A549 (cell line): Measurements from ENCODE around the gene TIMM9. TPM values are rescaled to one million over a fixed set of nuclear protein-coding genes. Genes with fewer than 3 reads are reported as not detected.

Source experiments
- ATAC-seq, 2 experiments: fragments of 200-7000 bp in 1 of 2; fragments of >200 bp in 1 of 2; cut with Nextera tagmentation in 1 of 2; cut with Tn5 transposase in 1 of 2; 3 replicates each; pipeline versions ENCODE4 v1.8.0 to v1.9.1; 2018 to 2020; ENCODE audit warnings: mild to moderate bottlenecking in 1 of 2, moderate library complexity in 1 of 2
- CTCF ChIA-PET: fragments of 300-600 bp; sonication (Branson Sonifier 250); formaldehyde crosslinking; extraction: SDS; loops from one replicate; lab custom pipeline; 2021; ENCODE audit warnings: antibody characterized with exemption, inconsistent platforms; lab: Yijun Ruan, JAX
- POLR2A ChIA-PET: fragments of 350-600 bp; formaldehyde crosslinking; extraction: SDS; loops from one replicate; lab custom pipeline; 2021; ENCODE audit warnings: antibody characterized with exemption, inconsistent platforms; lab: Yijun Ruan, JAX
- DNase-seq, 2 experiments: peaks; one replicate each; pipeline versions ENCODE4 v3.0.0 to v3.0.0-alpha.2; 2011 to 2016; ENCODE audit warnings: low read depth in 1 of 2, low spot score in 1 of 2
- FAIRE-seq: peaks from 2 replicates; lab custom pipeline; 2011; peaks lifted over from hg19 to GRCh38; lab: Jason Lieb, UNC
- H3K27ac ChIP-seq, 2 experiments: fragments of >200 bp; sonication (Bioruptor Twin); formaldehyde crosslinking; 3 replicates each; pipeline ENCODE4 v1.5.1; 2016 to 2017
- H3K4me1 ChIP-seq: fragments of >200 bp; sonication (Bioruptor Twin); formaldehyde crosslinking; 3 replicates; pipeline ENCODE4 v1.6.1; 2016
- H3K4me2 ChIP-seq: fragments of >200 bp; sonication (Bioruptor Twin); formaldehyde crosslinking; 3 replicates; pipeline ENCODE4 v1.6.1; 2016
- H3K4me3 ChIP-seq: fragments of >200 bp; sonication (Bioruptor Twin); formaldehyde crosslinking; 3 replicates; pipeline ENCODE4 v1.5.1; 2016
- H3K9me3 ChIP-seq: fragments of >200 bp; sonication (Bioruptor Twin); formaldehyde crosslinking; 3 replicates; pipeline ENCODE4 v1.6.1; 2016
- CBX2 ChIP-seq: fragments of 200-600 bp; sonication (generic); IDR thresholded peaks from 2 replicates; pipeline ENCODE4 v1.6.1; 2016; ENCODE audit warnings: low read depth, mild to moderate bottlenecking, borderline replicate concordance
- CHD2 ChIP-seq: fragments of 150-350 bp; IDR thresholded peaks from 2 replicates; pipeline ENCODE4 v1.6.1; 2014; ENCODE audit warnings: low read length; ENCODE audit not compliant: partially characterized antibody
- CTCF ChIP-seq: fragments of >200 bp; sonication (Bioruptor Twin); formaldehyde crosslinking; IDR thresholded peaks from 3 replicates; pipeline ENCODE4 v1.5.1; 2016
- E2F6 ChIP-seq: IDR thresholded peaks from 2 replicates; pipeline ENCODE4 v1.6.1; 2012; ENCODE audit warnings: low read depth, borderline replicate concordance
- EHF ChIP-seq: fragments of 250-450 bp; sonication (Bioruptor Pico); IDR thresholded peaks from 2 replicates; pipeline ENCODE4 v1.5.0; 2020; ENCODE audit warnings: mild to moderate bottlenecking
- EHMT2 ChIP-seq: fragments of 200-600 bp; sonication (generic); IDR thresholded peaks from 2 replicates; pipeline ENCODE4 v1.6.1; 2016; ENCODE audit warnings: antibody characterized with exemption, low read depth, mild to moderate bottlenecking, moderate library complexity
- FOSL2 ChIP-seq, 2 experiments: fragments of 450-650 bp in 1 of 2; fragments of >200 bp in 1 of 2; sonication (Bioruptor Twin) in 1 of 2; formaldehyde crosslinking; IDR thresholded peaks; 2 replicates each; pipeline versions ENCODE4 v1.5.0 to v1.6.1; 2016 to 2020; ENCODE audit warnings: mild to moderate bottlenecking in 1 of 2, moderate library complexity in 1 of 2
- FOXS1 ChIP-seq: fragments of 250-450 bp; sonication (Bioruptor Pico); IDR thresholded peaks from 2 replicates; pipeline ENCODE4 v1.5.0; 2020; ENCODE audit warnings: mild to moderate bottlenecking, moderate library complexity
- HDAC2 ChIP-seq: fragments of 200-600 bp; sonication (generic); IDR thresholded peaks from 2 replicates; pipeline ENCODE4 v1.6.1; 2016
- HOXB13 ChIP-seq: fragments of 250-450 bp; sonication (Bioruptor Pico); IDR thresholded peaks from 2 replicates; pipeline ENCODE4 v1.5.0; 2020; ENCODE audit warnings: low read depth, mild to moderate bottlenecking, moderate library complexity
- HOXB5 ChIP-seq: fragments of 250-450 bp; sonication (Bioruptor Pico); IDR thresholded peaks from 2 replicates; pipeline ENCODE4 v1.5.0; 2020; ENCODE audit warnings: mild to moderate bottlenecking, moderate library complexity
- JUN ChIP-seq, 2 experiments: fragments of >200 bp; sonication (Bioruptor Twin); formaldehyde crosslinking; IDR thresholded peaks; 2 replicates in 1 of 2; 3 replicates in 1 of 2; pipeline ENCODE4 v1.6.1; 2016 to 2017
- JUNB ChIP-seq: fragments of >200 bp; sonication (Bioruptor Twin); formaldehyde crosslinking; IDR thresholded peaks from 2 replicates; pipeline ENCODE4 v1.6.1; 2016
- MAX ChIP-seq: IDR thresholded peaks from 2 replicates; pipeline ENCODE4 v1.6.1; 2012
- MYC ChIP-seq: IDR thresholded peaks from 2 replicates; pipeline ENCODE4 v1.6.1; 2012; ENCODE audit warnings: mild to moderate bottlenecking, inconsistent platforms, low read length, improper control_type of control experiment, borderline replicate concordance
- PHF8 ChIP-seq: fragments of 200-600 bp; sonication (generic); IDR thresholded peaks from 2 replicates; pipeline ENCODE4 v1.6.1; 2016; ENCODE audit warnings: low read depth, mild to moderate bottlenecking, antibody characterized with exemption, moderate library complexity, borderline replicate concordance
- POLR2A ChIP-seq: IDR thresholded peaks from 2 replicates; pipeline ENCODE4 v1.6.1; 2012; ENCODE audit warnings: mild to moderate bottlenecking, low read length
- RAD21 ChIP-seq, 2 experiments: fragments of >200 bp in 1 of 2; sonication (Bioruptor Twin) in 1 of 2; formaldehyde crosslinking in 1 of 2; IDR thresholded peaks in 1 of 2; conservative IDR thresholded peaks in 1 of 2; 2 replicates in 1 of 2; 3 replicates in 1 of 2; pipeline ENCODE4 v1.6.1; 2012 to 2018; ENCODE audit warnings: inconsistent platforms in 1 of 2
- SMC3 ChIP-seq: fragments of >200 bp; sonication (Bioruptor Twin); formaldehyde crosslinking; IDR thresholded peaks from 3 replicates; pipeline ENCODE4 v1.6.1; 2018; ENCODE audit warnings: inconsistent platforms
- SREBF2 ChIP-seq: fragments of 450-650 bp; IDR thresholded peaks from 2 replicates; pipeline ENCODE4 v1.6.1; 2014; ENCODE audit warnings: mild to moderate bottlenecking, moderate library complexity
- TFCP2L1 ChIP-seq: fragments of 250-450 bp; sonication (Bioruptor Pico); IDR thresholded peaks from 2 replicates; pipeline ENCODE4 v1.5.0; 2021; ENCODE audit warnings: mild to moderate bottlenecking
- ZC3H11A ChIP-seq: fragments of 450-650 bp; IDR thresholded peaks from 2 replicates; pipeline ENCODE4 v1.6.1; 2014; ENCODE audit warnings: antibody characterized with exemption, mild to moderate bottlenecking
- ZFP36 ChIP-seq: fragments of 450-650 bp; IDR thresholded peaks from 2 replicates; pipeline ENCODE4 v1.6.1; 2014; ENCODE audit warnings: borderline replicate concordance; ENCODE audit not compliant: partially characterized antibody
- ZNF302 ChIP-seq: fragments of 250-450 bp; sonication (Bioruptor Pico); IDR thresholded peaks from 2 replicates; pipeline ENCODE4 v1.9.0; 2021; ENCODE audit warnings: inconsistent platforms, mild to moderate bottlenecking, moderate library complexity
- WGBS: methylation state at CpG from one replicate; pipeline ENCODE4 v1.1.6; 2017; ENCODE audit errors: missing lambda C conversion rate; 5-methylcytosine and 5-hydroxymethylcytosine counted together
- polyA plus RNA-seq, 4 experiments: library from polyadenylated mRNA; depleted of rRNA in 3 of 4; stranded (reverse); fragments of >200 nt; fragmentation: RNase III in 1 of 4; extraction: RNeasy Plus Mini Kit Qiagen cat#74134 plus additional on column Dnase treatment in 1 of 4; gene quantifications; 2 replicates in 3 of 4; 3 replicates in 1 of 4; pipeline ENCODE4 v1.2.3, GENCODE V29; 2011 to 2017
- TF ChIP-seq, protein P1 (sequence below): fragments of 250-450 bp; sonication (Bioruptor Pico); IDR thresholded peaks from 2 replicates; pipeline ENCODE4 v1.5.0; 2020; ENCODE audit warnings: low read depth, mild to moderate bottlenecking, moderate library complexity

The TIMM9 gene
- polyA plus RNA-seq, 2 of the 4 experiments (the other 2 are of a cell fraction), result 70.1 to 101 TPM

GRCh38 chr14:58397156-58397555 is 30.2 kb downstream of the TIMM9 start:
- no peak overlapping the region for H3K27ac ChIP-seq
- H3K4me3 ChIP-seq, result no peak overlapping the region
- DNase-seq (no peak), FAIRE-seq (no peak), ATAC-seq (no peak)
- TF ChIP-seq HDAC2, result no peak
- TF ChIP-seq SREBF2, result no peak
- TF ChIP-seq JUN (IDR thresholded peaks at IDR 0.05), result no peak
- no peak for TF ChIP-seq TFCP2L1 (CRISPR knock-in tag)
- no peak for TF ChIP-seq JUNB
- no peak for TF ChIP-seq FOXS1 (CRISPR knock-in tag)
- no peak for TF ChIP-seq CBX2
- TF ChIP-seq HOXB5 (CRISPR knock-in tag), result no peak
- TF ChIP-seq CHD2, result no peak
- TF ChIP-seq ZC3H11A, result no peak
- TF ChIP-seq EHF (CRISPR knock-in tag), result no peak
- TF ChIP-seq POLR2A, result no peak
- TF ChIP-seq EHMT2, result no peak
- TF ChIP-seq ZNF302 (CRISPR knock-in tag), result no peak
- H3K4me2 ChIP-seq, result no peak overlapping the region
- CTCF ChIA-PET, result interaction anchor here (0.8 to 4.7 kb wide), 6 partner anchors 8 to 289 kb away, joined by 3 to 35 read pairs (median 14); no protein-coding TSS in a partner anchor
- H3K4me1 ChIP-seq, result peaks cover 20% of the 10 kb centered on the region
- H3K9me3 ChIP-seq, result no peaks in the 10 kb centered on the region
- POLR2A ChIA-PET, result no interaction called here
- 91% methylated on average over 6 of the region's 6 CpGs for WGBS

DNA sequence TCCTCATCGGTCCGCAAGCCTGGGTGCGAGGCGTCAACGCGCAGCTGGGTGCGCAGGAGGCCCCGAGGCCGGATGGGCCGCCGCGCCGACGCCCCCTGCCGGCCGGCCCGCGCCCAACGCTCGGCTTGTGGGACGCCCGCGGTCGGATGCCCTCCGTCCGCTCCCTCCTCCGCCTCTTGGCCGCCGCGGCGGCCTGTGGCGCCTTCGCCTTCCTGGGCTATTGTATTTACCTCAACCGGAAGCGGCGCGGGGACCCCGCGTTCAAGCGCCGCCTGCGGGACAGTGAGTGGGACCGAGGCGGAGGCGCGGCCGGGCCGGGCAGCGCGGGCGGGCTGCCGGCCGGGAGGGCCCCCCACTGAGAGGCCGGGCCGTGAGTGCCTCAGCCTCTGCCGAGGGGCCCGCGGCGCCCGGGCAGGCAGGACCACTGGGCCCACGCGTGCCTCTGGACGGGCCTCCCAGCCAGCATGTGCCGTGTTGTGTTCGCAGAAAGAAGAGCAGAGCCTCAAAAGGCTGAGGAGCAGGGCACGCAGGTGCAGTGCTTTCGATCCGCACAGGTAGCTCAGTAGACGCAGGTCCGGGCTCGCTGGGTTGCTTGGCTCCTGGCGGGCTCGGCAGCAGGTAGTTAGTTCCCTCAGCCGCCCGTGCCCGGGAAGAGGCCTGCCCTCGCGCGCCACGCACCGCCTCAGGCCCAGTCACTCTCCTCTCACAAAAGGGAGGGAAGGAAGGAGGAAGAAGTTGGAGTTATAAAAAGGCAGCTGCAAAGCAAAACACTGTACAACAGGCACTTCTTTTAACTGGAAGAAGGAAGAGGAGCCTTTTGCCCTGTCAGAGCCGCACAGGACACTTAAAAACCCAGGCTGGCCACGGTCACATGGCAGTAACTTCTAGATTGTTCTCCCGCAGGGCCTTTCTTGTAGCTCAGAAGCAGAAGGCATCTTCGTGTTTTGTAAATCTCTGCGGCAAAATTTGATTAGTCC is 31.2 kb downstream of the TIMM9 start, which contains the start of gene TOMM20L:
TSS of gene TOMM20L (plus strand) at position 119 of the 977 bp plus-strand sequence. CDS start at position 147, 28 bp downstream.
- FAIRE-seq, result no peak
- H3K9me3 ChIP-seq, result no peaks in the 10 kb centered on the region
- ChIA-PET POLR2A (interaction anchor here (1.1 kb wide), 1 partner anchor 26 kb away, joined by 3 read pairs; no protein-coding TSS in a partner anchor), CTCF (interaction anchor here (0.6 to 4.7 kb wide), 27 partner anchors 9 to 292 kb away, joined by 3 to 35 read pairs (median 4); partner anchors contain the start of genes ARID4A, KIAA0586 and TIMM9)
- TF ChIP-seq PHF8 (peak; percentile 28; the same call in 1 of the 2 replicates), JUN (IDR thresholded peaks at IDR 0.05) (peak in 1 of 2 experiments; percentile 61; a peak in 2 of 5 replicates), ZNF302 (CRISPR knock-in tag) (no peak), MYC (no peak), SMC3 (peak; percentile 62), RAD21 (conservative IDR thresholded peaks at IDR 0.05 in 1 of 2, IDR thresholded peaks at IDR 0.05 in 1 of 2) (peak; percentile 22 to 62; a peak in 4 of 5 replicates), ZFP36 (no peak), E2F6 (peak; percentile 92), CTCF (peak; percentile 94), MAX (peak; percentile 95), FOSL2 (IDR thresholded peaks at IDR 0.05) (no peak), FOSL2 (CRISPR knock-in tag; IDR thresholded peaks at IDR 0.05) (no peak), HOXB13 (CRISPR knock-in tag) (peak; percentile 58; the same call in 1 of the 2 replicates), POLR2A (peak; percentile 17; the same call in 1 of the 2 replicates), EHF (CRISPR knock-in tag) (no peak)
- TF ChIP-seq, protein P1, sequence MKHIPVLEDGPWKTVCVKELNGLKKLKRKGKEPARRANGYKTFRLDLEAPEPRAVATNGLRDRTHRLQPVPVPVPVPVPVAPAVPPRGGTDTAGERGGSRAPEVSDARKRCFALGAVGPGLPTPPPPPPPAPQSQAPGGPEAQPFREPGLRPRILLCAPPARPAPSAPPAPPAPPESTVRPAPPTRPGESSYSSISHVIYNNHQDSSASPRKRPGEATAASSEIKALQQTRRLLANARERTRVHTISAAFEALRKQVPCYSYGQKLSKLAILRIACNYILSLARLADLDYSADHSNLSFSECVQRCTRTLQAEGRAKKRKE, result no peak
- H3K4me3 ChIP-seq, result peak within 1 kb of the TSS; percentile 51
- peak; percentile 65 to 69 for DNase-seq
- 52% methylated on average over 36 of the region's 86 CpGs for WGBS
- peaks cover 20% of the 10 kb centered on the region for H3K4me1 ChIP-seq
- peak; percentile 98 for ATAC-seq
- H3K27ac ChIP-seq, result peak within 1 kb of the TSS; percentile 73 to 95
- peak within 1 kb of the TSS; percentile 77 for H3K4me2 ChIP-seq
